Measurements from ENCODE around the gene DNAH1. TPM values are rescaled to one million over a fixed set of nuclear protein-coding genes. Genes with fewer than 3 reads are reported as not detected.

Gene DNAH1
- total and polyA plus RNA-seq, 2 donors from 2014 or later = 1.7 to 12.1 TPM

GRCh38 chr3:52302426-52303145, 13.5 kb upstream of the DNAH1 start:
- Histone ChIP-seq H3K36me3 (ENCODE audit: control insufficient read depth in 2 of 3, insufficient read depth in 3 of 3, low read length in 3 of 3) (no peaks in the 10 kb centered on the region), H3K9ac (ENCODE audit: low read length in 3 of 3) (no peak overlapping the region), H3K27ac (ENCODE audit: low read depth in 2 of 2, low read length in 2 of 2) (no peak overlapping the region), H3K9me3 (ENCODE audit: control insufficient read depth in 2 of 3, insufficient read depth in 1 of 3, low read length in 3 of 3) (no peaks in the 10 kb centered on the region), H3K4me1 (ENCODE audit: control insufficient read depth in 2 of 3, insufficient read depth in 2 of 3, low read depth in 1 of 3, low read length in 3 of 3) (peaks cover 0 to 7% (median 0%) of the 10 kb centered on the region in 3 donors), H3K27me3 (ENCODE audit: control insufficient read depth, insufficient read depth, low read length) (no peaks in the 10 kb centered on the region), H3K4me3 (ENCODE audit: low read length in 3 of 3) (no peak overlapping the region)
- no peak for TF ChIP-seq CTCF (IDR thresholded peaks at IDR 0.05; ENCODE audit: borderline replicate concordance, extremely low read depth, insufficient read depth)
- FAIRE-seq (no peak), DNase-seq (no peak)
- intact Hi-C loops (cut with DNase I) = no loop called here

GRCh38 chr3:52303811-52304210, 12.3 kb upstream of the DNAH1 start:
- Histone ChIP-seq H3K27ac (ENCODE audit: low read depth in 2 of 2, low read length in 2 of 2) (no peak overlapping the region), H3K27me3 (ENCODE audit: control insufficient read depth, insufficient read depth, low read length) (no peaks in the 10 kb centered on the region), H3K4me1 (ENCODE audit: control insufficient read depth in 2 of 3, insufficient read depth in 2 of 3, low read depth in 1 of 3, low read length in 3 of 3) (peaks cover 0 to 7% (median 0%) of the 10 kb centered on the region in 3 donors), H3K9me3 (ENCODE audit: control insufficient read depth in 2 of 3, insufficient read depth in 1 of 3, low read length in 3 of 3) (no peaks in the 10 kb centered on the region), H3K9ac (ENCODE audit: low read length in 3 of 3) (no peak overlapping the region), H3K4me3 (ENCODE audit: low read length in 3 of 3) (no peak overlapping the region), H3K36me3 (ENCODE audit: control insufficient read depth in 2 of 3, insufficient read depth in 3 of 3, low read length in 3 of 3) (no peaks in the 10 kb centered on the region)
- intact Hi-C loops (cut with DNase I) = no loop called here
- TF ChIP-seq CTCF (IDR thresholded peaks at IDR 0.05; ENCODE audit: borderline replicate concordance, extremely low read depth, insufficient read depth) = no peak
- FAIRE-seq (no peak), DNase-seq (no peak)

- Histone ChIP-seq H3K4me1 (ENCODE audit: control insufficient read depth in 2 of 3, insufficient read depth in 2 of 3, low read depth in 1 of 3, low read length in 3 of 3) (no peaks in the 10 kb centered on the region), H3K9ac (ENCODE audit: low read length in 3 of 3) (no peak overlapping the region), H3K9me3 (ENCODE audit: control insufficient read depth in 2 of 3, insufficient read depth in 1 of 3, low read length in 3 of 3) (no peaks in the 10 kb centered on the region), H3K27me3 (ENCODE audit: control insufficient read depth, insufficient read depth, low read length) (no peaks in the 10 kb centered on the region), H3K36me3 (ENCODE audit: control insufficient read depth in 2 of 3, insufficient read depth in 3 of 3, low read length in 3 of 3) (peaks cover 0 to 4% (median 0%) of the 10 kb centered on the region in 3 donors), H3K4me3 (ENCODE audit: low read length in 3 of 3) (no peak overlapping the region), H3K27ac (ENCODE audit: low read depth in 2 of 2, low read length in 2 of 2) (no peak overlapping the region)
- DNase-seq (no peak), FAIRE-seq (no peak)
- TF ChIP-seq CTCF (IDR thresholded peaks at IDR 0.05; ENCODE audit: borderline replicate concordance, extremely low read depth, insufficient read depth) = no peak
- intact Hi-C loops (cut with DNase I) = no loop called here
These were observed 10.2 kb upstream of the DNAH1 start for GRCh38 chr3:52305926-52306325.
